Neuronal stem cell (in vitro differentiated cells): ENCODE results near the gene SCYL2.
"Not testable (repeated sequence)": the region's sequence is repeated elsewhere in the genome, so short reads cannot be mapped to it uniquely, and the experiment has no call there.

Source experiments
- DNase-seq: peaks from one replicate; pipeline ENCODE4 v3.0.0-alpha.2; 2013; ENCODE audit warnings: low spot score
- H2AFZ ChIP-seq: one replicate; pipeline ENCODE4 v1.6.1; 2013; ENCODE audit warnings: mild to moderate bottlenecking, low read length, inconsistent platforms
- H2AK5ac ChIP-seq: 2 replicates; pipeline ENCODE4 v1.6.1; 2013; ENCODE audit warnings: low read depth, mild to moderate bottlenecking, inconsistent platforms, low read length, moderate library complexity, mixed read lengths
- H2BK120ac ChIP-seq: 2 replicates; pipeline ENCODE4 v1.6.1; 2013; ENCODE audit warnings: low read depth, mild to moderate bottlenecking, inconsistent platforms, low read length, moderate library complexity, mixed read lengths
- H2BK12ac ChIP-seq: one replicate; pipeline ENCODE4 v1.6.1; 2013; ENCODE audit warnings: low read length, inconsistent platforms
- H2BK15ac ChIP-seq: 2 replicates; pipeline ENCODE4 v1.6.1; 2013; ENCODE audit warnings: mild to moderate bottlenecking, low read length, inconsistent platforms, mixed read lengths
- H2BK5ac ChIP-seq: one replicate; pipeline ENCODE4 v1.6.1; 2013; ENCODE audit warnings: inconsistent platforms, mild to moderate bottlenecking, low read length, moderate library complexity
- H3K14ac ChIP-seq: one replicate; pipeline ENCODE4 v1.6.1; 2013; ENCODE audit warnings: low read length, inconsistent platforms
- H3K18ac ChIP-seq: 2 replicates; pipeline ENCODE4 v1.6.1; 2013; ENCODE audit warnings: low read length, inconsistent platforms
- H3K23ac ChIP-seq: 2 replicates; pipeline ENCODE4 v1.6.1; 2013; ENCODE audit warnings: low read depth, mild to moderate bottlenecking, mixed read lengths, low read length, inconsistent platforms; ENCODE audit not compliant: poor library complexity
- H3K27ac ChIP-seq: replicated peaks from 3 replicates; pipeline ENCODE4 v1.5.1; 2013; ENCODE audit warnings: low read length, inconsistent platforms
- H3K27me3 ChIP-seq, 3 experiments: 2 replicates each; pipeline ENCODE4 v1.6.1; 2013; ENCODE audit warnings: low read length in 3 of 3, mild to moderate bottlenecking in 2 of 3, inconsistent platforms in 1 of 3, low read depth in 1 of 3, mixed read lengths in 1 of 3, moderate library complexity in 1 of 3; ENCODE audit not compliant: control insufficient read depth in 3 of 3, insufficient read depth in 3 of 3
- H3K36me3 ChIP-seq, 2 donors: replicated peaks in 1 of 2; 2 replicates each; pipeline ENCODE4 v1.6.1; 2013; ENCODE audit warnings: low read length in 2 of 2; ENCODE audit not compliant: control insufficient read depth in 2 of 2, insufficient read depth in 2 of 2
- H3K4ac ChIP-seq: 2 replicates; pipeline ENCODE4 v1.6.1; 2013; ENCODE audit warnings: inconsistent platforms, mild to moderate bottlenecking, low read length, moderate library complexity
- H3K4me1 ChIP-seq, 2 donors: 1 replicate in 1 of 2; 2 replicates in 1 of 2; pipeline ENCODE4 v1.6.1; 2013; ENCODE audit warnings: low read length in 2 of 2, low read depth in 1 of 2; ENCODE audit not compliant: control insufficient read depth in 2 of 2, insufficient read depth in 1 of 2
- H3K4me2 ChIP-seq: one replicate; pipeline ENCODE4 v1.6.1; 2013; ENCODE audit warnings: mild to moderate bottlenecking, low read length, inconsistent platforms; ENCODE audit not compliant: insufficient read depth, poor library complexity, severe bottlenecking
- H3K4me3 ChIP-seq, 2 donors: 2 replicates each; pipeline ENCODE4 v1.5.1; 2013; ENCODE audit warnings: low read length in 2 of 2, mild to moderate bottlenecking in 2 of 2, inconsistent platforms in 1 of 2, moderate library complexity in 1 of 2
- H3K79me1 ChIP-seq: one replicate; pipeline ENCODE4 v1.6.1; 2013; ENCODE audit warnings: low read depth, mild to moderate bottlenecking, inconsistent platforms, low read length, moderate library complexity
- H3K9ac ChIP-seq: one replicate; pipeline ENCODE4 v1.6.1; 2013; ENCODE audit warnings: mild to moderate bottlenecking, low read depth, low read length, inconsistent platforms; ENCODE audit not compliant: poor library complexity
- H3K9me3 ChIP-seq, 2 donors: replicated peaks in 1 of 2; 2 replicates each; pipeline versions ENCODE3 to v1.6.1; 2013; ENCODE audit warnings: low read length in 2 of 2, mild to moderate bottlenecking in 2 of 2, inconsistent platforms in 1 of 2, low read depth in 1 of 2, mixed read lengths in 1 of 2, moderate library complexity in 1 of 2; ENCODE audit not compliant: control insufficient read depth in 2 of 2, insufficient read depth in 1 of 2
- H4K8ac ChIP-seq: one replicate; pipeline ENCODE4 v1.6.1; 2013; ENCODE audit warnings: low read depth, mild to moderate bottlenecking, inconsistent platforms, low read length, moderate library complexity
- H4K91ac ChIP-seq: one replicate; pipeline ENCODE4 v1.6.1; 2013; ENCODE audit warnings: low read length, low read depth, mild to moderate bottlenecking, inconsistent platforms; ENCODE audit not compliant: poor library complexity
- WGBS, 2 donors: extraction: QIAGEN DNeasy Blood & Tissue Kit; methylation state at CpG; one replicate each; pipeline ENCODE4 v1.1.7; 2013; ENCODE audit warnings: missing lambda C conversion rate in 2 of 2, mixed read lengths in 1 of 2; ENCODE audit not compliant: insufficient read length in 2 of 2, insufficient replicate concordance in 1 of 2; ENCODE audit errors: extremely low coverage in 2 of 2; 5-methylcytosine and 5-hydroxymethylcytosine counted together

Gene SCYL2

DNA sequence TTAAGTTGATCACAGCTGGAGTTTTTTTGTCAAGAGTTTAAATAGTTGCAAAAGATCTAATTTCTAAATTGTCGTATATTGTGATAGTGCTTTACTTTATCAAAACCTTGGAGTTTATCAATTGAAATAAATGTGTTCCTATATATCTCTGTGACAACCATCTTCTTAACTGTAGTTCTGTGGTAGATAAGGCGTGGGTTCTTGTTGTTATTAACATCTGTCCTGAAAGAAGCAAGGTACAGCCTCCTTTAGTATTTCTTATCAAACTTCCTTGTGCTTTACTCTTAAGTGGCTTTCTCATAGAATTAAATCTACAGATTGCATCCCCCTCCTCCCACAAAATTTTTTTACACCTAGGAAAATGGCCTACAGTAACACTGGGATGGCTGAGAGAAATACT, 7.3 kb downstream of the SCYL2 start:
- H4K8ac ChIP-seq, result no peak overlapping the region
- H3K27ac ChIP-seq, result no peak overlapping the region
- peaks cover 0 to 35% of the 10 kb centered on the region in 2 donors for H3K36me3 ChIP-seq
- no peak overlapping the region for H3K23ac ChIP-seq
- no peaks in the 10 kb centered on the region for H3K27me3 ChIP-seq
- H2AK5ac ChIP-seq, result no peak overlapping the region
- H2AFZ ChIP-seq, result no peak overlapping the region
- H3K9me3 ChIP-seq, result peaks cover 0 to 18% of the 10 kb centered on the region in 2 donors
- H3K79me1 ChIP-seq, result peaks cover 2% of the 10 kb centered on the region
- H2BK5ac ChIP-seq, result no peak overlapping the region
- peaks cover 3 to 4% of the 10 kb centered on the region in 2 donors for H3K4me1 ChIP-seq
- H3K4ac ChIP-seq, result no peak overlapping the region
- no peak overlapping the region for H2BK15ac ChIP-seq
- no peak overlapping the region for H3K14ac ChIP-seq
- DNase-seq, result no peak
- no peak overlapping the region for H4K91ac ChIP-seq
- H2BK120ac ChIP-seq, result no peak overlapping the region
- H3K4me2 ChIP-seq, result no peak overlapping the region
- H3K9ac ChIP-seq, result no peak overlapping the region
- H2BK12ac ChIP-seq, result no peak overlapping the region
- WGBS, 2 donors, result no CpG with 5 or more reads among the region's 2 CpGs
- no peak overlapping the region for H3K18ac ChIP-seq
- no peak overlapping the region for H3K4me3 ChIP-seq

DNA sequence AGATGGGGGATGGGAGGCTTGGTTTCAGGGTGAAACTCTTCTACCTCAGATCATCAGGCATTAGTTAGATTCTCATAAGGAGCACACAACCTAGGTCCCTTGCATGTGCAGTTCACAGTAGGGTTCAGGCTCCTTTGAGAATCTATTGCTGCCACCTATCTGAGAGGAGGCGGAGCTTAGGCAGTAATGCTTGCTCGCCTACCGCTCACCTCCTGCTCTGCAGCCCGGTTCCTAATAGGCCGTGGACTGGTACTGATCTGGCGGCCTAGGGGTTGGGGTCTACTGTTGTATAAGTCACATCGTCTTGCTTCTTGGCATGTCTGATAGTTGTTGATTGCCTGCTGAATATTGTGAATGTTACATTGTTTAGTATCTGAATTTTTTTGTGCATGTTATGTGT, 12.2 kb downstream of the SCYL2 start:
- Histone ChIP-seq H3K23ac (no peak overlapping the region), H4K8ac (no peak overlapping the region), H3K18ac (no peak overlapping the region), H3K79me1 (peaks cover 3% of the 10 kb centered on the region), H3K14ac (no peak overlapping the region), H3K27ac (peak overlapping the region; percentile 30), H3K9me3 (peaks cover 0 to 22% of the 10 kb centered on the region in 2 donors), H3K4me2 (no peak overlapping the region), H4K91ac (no peak overlapping the region), H2BK12ac (no peak overlapping the region), H2BK120ac (no peak overlapping the region), H2BK15ac (no peak overlapping the region), H3K4me3 (no peak overlapping the region), H3K27me3 (no peaks in the 10 kb centered on the region), H2BK5ac (no peak overlapping the region), H2AFZ (no peak overlapping the region), H2AK5ac (no peak overlapping the region), H3K9ac (no peak overlapping the region), H3K36me3 (peaks cover 0 to 28% of the 10 kb centered on the region in 2 donors), H3K4ac (no peak overlapping the region), H3K4me1 (peaks cover 7 to 14% of the 10 kb centered on the region in 2 donors)
- DNase-seq, result no peak
- WGBS, 2 donors, result no CpG with 5 or more reads among the region's 7 CpGs

DNA sequence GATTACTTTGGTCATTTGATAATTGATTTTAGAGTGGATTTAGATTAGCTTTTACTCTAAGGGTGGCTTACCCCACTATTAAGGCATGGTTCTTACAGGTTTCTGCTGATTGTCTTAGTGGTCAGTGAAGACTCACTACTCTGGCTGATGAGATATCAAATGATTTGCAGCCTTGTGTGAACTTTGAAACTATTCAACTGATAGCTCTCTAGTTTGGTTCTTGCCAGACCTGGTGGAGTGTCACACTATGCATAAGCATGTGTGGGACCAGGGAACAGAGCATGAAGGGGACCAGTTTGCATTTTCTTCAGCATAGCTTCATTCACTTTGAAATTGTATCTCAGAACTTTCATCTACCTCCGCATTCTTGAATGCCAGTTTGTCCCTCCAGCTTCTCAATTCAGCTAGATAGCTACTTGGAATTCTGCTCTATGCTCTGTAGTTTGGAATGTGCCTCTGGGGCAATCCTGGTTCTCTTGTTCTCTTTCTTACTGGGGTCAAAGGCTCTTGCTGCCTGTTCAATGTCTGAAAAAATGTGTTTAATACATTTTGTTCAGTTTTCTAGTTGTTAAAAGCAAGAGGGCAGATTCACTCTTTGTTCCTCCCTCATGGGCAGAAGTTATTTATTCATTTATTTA, 12.7 kb downstream of the SCYL2 start:
- no peak overlapping the region for H3K23ac ChIP-seq
- H3K4me3 ChIP-seq, result no peak overlapping the region
- no peak overlapping the region for H3K14ac ChIP-seq
- H3K18ac ChIP-seq, result no peak overlapping the region
- peaks cover 7 to 14% of the 10 kb centered on the region in 2 donors for H3K4me1 ChIP-seq
- no peaks in the 10 kb centered on the region for H3K27me3 ChIP-seq
- no CpG with 5 or more reads among the region's 1 CpG for WGBS, 2 donors
- H3K4me2 ChIP-seq, result no peak overlapping the region
- no peak overlapping the region for H2BK15ac ChIP-seq
- peak overlapping the region; percentile 38 for H3K27ac ChIP-seq
- H3K4ac ChIP-seq, result no peak overlapping the region
- no peak overlapping the region for H2AFZ ChIP-seq
- H4K8ac ChIP-seq, result no peak overlapping the region
- H4K91ac ChIP-seq, result no peak overlapping the region
- no peak overlapping the region for H2BK120ac ChIP-seq
- no peak overlapping the region for H2AK5ac ChIP-seq
- H3K79me1 ChIP-seq, result peaks cover 3% of the 10 kb centered on the region
- H2BK12ac ChIP-seq, result no peak overlapping the region
- H3K9me3 ChIP-seq, result peaks cover 0 to 22% of the 10 kb centered on the region in 2 donors
- DNase-seq, result peak; percentile 18
- no peak overlapping the region for H3K9ac ChIP-seq
- H2BK5ac ChIP-seq, result no peak overlapping the region
- H3K36me3 ChIP-seq, result peaks cover 0 to 30% of the 10 kb centered on the region in 2 donors

DNA sequence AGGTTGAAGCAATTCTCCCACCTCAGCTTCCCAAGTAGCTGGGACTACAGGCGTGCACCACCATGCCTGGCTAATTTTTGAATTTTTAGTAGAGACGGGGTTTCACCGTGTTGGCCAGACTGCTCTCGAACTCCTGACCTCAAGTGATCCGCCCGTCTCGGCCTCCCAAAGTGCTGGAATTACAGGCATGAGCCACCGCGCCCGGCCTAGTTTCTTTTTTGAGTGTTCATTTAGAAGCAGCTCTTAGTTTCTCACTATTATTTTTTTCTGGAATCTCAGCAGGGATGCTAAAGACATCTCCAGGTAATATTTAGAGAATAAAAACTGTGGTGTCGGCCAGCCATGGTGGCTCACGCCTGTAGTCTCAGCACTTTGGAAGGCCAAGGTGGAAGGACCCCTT, 17.6 kb downstream of the SCYL2 start:
- H3K4me1 ChIP-seq, H3K9me3 ChIP-seq: not testable (repeated sequence)

More for the DNA sequence above, 17.6 kb downstream of the SCYL2 start:
- H2BK12ac ChIP-seq, H2BK15ac ChIP-seq, H4K8ac ChIP-seq, H3K4me2 ChIP-seq, H3K4me3 ChIP-seq, H3K18ac ChIP-seq, H3K27me3 ChIP-seq, H3K14ac ChIP-seq, H4K91ac ChIP-seq, H3K27ac ChIP-seq, H3K23ac ChIP-seq, H2BK5ac ChIP-seq, DNase-seq, H3K79me1 ChIP-seq, H3K4ac ChIP-seq, H2AFZ ChIP-seq, H2AK5ac ChIP-seq, H2BK120ac ChIP-seq, H3K9ac ChIP-seq: not testable (repeated sequence)
- no CpG with 5 or more reads among the region's 12 CpGs for whole genome bisulfite sequencing, 2 donors
- peaks cover 0 to 54% of the 10 kb centered on the region in 2 donors for H3K36me3 ChIP-seq
